Stimulated activated CD4-positive, alpha-beta T cell treated with anti-CD3 and anti-CD28 coated beads, Interleukin-1b, Interleukin-23, amount 100 ng/mL, for 24 hours (primary cell): ENCODE data around the gene CTAGE9.
"Not testable (repeated sequence)": the region's sequence is repeated elsewhere in the genome, so short reads cannot be mapped to it uniquely, and the experiment has no call there.

Source experiments
- DNase-seq, 4 experiments: peaks; one replicate each; pipeline ENCODE4 v3.0.0-alpha.2; 2020; ENCODE audit warnings: low read depth in 4 of 4, low spot score in 1 of 4

Gene CTAGE9, protein sequence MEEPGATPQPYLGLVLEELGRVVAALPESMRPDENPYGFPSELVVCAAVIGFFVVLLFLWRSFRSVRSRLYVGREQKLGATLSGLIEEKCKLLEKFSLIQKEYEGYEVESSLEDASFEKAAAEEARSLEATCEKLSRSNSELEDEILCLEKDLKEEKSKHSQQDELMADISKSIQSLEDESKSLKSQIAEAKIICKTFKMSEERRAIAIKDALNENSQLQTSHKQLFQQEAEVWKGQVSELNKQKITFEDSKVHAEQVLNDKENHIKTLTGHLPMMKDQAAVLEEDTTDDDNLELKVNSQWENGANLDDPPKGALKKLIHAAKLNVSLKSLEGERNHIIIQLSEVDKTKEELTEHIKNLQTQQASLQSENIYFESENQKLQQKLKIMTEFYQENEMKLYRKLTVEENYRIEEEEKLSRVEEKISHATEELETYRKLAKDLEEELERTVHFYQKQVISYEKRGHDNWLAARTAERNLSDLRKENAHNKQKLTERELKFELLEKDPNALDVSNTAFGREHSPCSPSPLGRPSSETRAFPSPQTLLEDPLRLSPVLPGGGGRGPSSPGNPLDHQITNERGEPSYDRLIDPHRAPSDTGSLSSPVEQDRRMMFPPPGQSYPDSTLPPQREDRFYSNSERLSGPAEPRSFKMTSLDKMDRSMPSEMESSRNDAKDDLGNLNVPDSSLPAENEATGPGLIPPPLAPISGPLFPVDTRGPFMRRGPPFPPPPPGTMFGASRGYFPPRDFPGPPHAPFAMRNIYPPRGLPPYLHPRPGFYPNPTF

GRCh38 chr6:131710917-131711316 is at the start of gene CTAGE9:
Gene CTAGE9 (minus strand): TSS chr6:131711017. CDS start chr6:131711017, 0 bp downstream.
- not testable (repeated sequence) for DNase-seq

DNA sequence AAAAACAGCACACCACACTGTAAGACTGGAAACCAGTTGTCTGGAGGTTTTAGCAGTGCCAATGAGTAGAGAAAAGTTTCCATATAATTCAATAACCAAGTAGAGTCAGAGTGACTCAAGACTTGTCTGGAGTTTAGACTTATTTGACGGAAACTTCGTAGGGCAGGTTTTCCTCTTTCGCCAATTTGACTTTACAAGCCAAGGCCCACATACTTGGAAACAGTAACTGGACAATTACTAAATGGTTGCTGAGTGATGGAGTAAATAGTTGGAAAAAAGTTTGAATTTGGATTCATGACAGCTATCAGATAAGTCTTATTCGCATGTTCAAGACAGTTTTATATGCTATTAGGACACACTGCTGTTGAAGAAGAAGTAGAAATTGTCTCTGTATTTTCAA is 48.1 kb upstream of the CTAGE9 start:
- DNase-seq = no peak

DNA sequence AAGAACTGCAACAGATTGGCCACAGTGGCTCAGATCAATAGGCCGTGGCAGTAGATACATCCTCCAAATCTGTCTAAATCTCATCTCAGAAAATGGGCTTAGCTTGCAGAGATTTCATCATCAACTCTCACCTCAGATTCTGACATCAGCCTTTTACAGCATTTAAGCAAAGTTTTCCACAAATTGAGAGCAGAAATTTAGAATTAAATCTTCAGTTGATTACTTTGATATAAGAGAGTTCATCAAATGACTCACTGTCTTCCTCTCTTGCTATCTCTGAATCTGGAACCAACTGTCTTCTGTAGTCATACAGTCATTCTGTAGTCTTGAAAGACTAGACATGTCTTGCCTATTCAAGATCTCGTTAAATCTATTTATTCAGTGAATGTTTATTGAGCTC is 45.2 kb upstream of the CTAGE9 start:
- no peak for DNase-seq

DNA sequence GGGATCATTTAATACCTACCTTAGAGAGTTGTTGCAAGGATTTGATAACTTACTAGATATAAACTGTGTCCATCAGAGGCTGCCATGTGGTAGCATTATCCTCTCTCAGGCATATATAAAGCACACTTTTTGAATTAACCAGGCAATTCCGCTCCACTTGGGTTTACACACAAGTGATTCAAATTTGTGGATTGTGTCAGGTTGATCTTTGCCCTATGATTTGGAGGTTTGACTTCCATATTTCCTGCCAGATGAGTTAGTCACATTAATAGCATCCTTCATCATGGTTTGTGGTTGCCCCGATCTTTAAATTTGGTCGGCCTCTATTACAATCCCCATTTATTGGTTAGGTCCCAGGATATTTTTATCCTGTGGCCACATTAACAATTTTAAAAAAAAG is 44.8 kb upstream of the CTAGE9 start:
- DNase-seq = no peak

DNA sequence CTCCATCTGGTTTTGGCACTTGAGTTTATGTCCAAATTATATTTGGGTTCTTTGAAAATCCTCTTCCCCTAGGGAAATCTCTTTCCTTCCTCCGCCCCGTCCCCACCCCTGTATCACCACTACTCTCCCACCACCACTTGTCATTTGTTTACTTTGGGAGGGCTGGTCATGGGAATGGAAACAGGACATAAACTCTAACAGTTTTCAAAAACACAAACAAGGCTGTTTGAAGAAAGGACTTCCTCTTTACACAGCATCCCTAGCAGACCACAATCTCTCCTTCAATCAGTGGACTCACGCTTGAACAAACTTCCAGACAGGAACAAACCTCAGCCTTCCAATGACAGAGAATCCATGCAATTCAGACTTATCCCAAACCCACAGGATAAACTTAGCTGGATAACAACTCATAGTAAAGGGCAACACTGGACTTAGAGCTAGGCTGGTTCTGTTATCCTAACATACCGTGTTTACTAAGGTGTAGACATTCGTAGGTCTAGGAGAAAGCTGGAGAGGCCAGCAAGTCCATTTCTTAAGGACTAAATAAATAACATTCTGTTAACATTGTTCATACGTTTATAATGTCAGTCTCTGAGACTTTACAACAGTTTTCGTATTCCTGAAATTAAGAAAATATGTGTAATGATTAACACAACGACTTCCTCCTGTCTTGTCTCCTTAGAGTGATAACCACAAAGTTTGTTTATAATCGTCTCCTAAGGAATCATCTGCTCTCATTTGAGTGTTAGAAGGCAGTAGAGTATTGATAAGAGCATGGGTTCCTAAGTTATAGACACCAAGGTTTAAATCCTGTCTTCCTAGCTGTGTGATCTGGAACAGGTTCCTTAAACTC is 44.1 kb upstream of the CTAGE9 start:
- no peak for DNase-seq

- no peak for DNase-seq
Measured at GRCh38 chr6:131754088-131754487, 43.3 kb upstream of the CTAGE9 start.

DNA sequence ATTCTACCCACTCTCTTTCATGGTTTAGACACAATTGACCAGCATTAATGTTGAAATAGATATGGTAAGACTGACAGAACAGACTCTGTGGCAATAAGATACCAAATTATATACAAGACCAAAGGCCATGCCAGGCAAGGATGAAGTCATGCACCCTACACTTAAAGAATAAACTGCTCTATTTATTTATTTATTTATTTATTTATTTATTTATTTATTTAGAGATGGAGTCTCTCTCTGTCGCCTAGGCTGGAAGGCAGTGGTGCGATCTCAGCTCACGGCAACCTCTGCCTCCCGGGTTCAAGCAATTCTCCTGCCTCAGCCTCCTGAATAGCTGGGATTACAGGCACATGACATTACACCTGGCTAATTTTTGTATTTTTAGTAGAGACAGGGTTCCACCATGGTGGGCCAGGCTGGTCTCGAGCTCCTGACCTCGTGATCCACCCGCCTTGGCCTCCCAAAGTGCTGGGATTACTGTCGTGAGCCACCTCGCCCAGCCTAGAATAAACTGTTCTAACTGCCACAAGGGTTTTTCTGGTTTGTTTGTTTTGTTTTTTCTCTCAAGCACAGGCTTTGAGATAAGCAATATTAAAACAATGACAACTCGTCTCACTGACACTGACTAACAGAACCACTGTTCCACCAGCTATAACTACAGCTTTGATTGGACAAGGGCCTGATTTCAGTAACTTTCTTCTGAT is 40.3 kb upstream of the CTAGE9 start:
- not testable (repeated sequence) for DNase-seq

DNA sequence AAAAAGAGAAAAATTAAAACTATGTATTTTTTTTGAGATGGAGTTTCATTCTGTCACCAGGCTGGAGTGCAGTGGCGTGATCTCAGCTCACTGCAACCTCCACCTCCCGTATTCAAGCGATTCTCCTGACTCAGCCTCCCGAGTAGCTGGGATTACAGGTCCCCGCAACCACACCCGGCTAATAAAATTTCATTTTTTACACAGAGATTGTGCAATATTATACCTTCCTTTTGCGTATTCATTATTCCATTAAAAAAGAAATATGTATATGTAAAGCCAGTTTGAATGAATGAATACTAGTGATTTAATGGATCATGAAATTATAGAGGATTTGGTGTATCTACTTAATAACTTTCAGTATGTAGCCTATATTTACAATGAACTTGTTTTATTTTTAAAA is 38.2 kb upstream of the CTAGE9 start:
- DNase-seq = no peak

DNA sequence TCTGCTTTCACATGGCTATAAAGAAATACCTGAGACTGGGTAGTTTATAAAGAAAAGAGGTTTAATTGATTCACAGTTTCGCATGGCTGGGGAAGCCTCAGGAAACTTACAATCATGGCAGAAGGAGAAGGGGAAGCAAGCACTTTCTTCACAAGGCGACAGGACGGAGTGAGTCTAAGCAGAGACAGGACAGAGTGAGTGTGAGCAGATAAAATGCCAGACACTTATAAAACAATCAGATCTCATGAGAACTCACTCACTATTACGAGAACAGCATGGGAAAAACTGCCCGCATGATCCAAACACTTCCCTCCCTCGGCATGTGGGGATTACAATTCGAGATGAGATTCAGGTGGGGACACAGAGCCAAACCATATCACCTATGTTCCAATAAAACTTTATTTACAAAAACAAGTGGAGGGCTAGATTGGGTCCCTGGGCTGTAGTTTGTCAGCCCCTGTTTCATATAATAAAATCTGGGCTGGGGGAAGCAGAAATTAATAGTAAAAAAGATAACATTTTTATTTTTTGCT is 37.1 kb upstream of the CTAGE9 start:
- no peak for DNase-seq

GRCh38 chr6:131745476-131745875 is 34.7 kb upstream of the CTAGE9 start:
- no peak for DNase-seq

- DNase-seq = no peak
Measured at GRCh38 chr6:131744432-131745287, 33.8 kb upstream of the CTAGE9 start.

GRCh38 chr6:131741688-131742393 is 31.0 kb upstream of the CTAGE9 start:
- DNase-seq = no peak

DNA sequence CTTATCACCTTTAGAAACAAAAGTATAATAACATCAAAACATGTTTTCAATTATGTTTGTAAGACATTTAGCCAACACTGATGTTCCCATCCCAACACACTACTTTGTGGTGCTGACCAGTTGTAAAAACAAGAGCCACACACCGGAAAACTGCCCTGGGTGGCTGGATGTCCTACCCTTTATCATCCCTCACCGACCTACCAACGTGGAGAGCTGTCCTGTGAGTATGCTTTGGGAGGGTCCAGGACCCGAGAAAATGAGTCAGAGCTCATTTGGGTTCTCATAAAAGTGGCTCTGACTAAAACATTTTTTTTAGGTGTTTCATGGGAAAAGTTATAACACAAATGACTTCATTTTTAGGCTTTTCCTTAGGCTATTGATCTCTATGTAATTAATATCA is 29.3 kb upstream of the CTAGE9 start:
- no peak for DNase-seq

GRCh38 chr6:131739136-131739535 is 28.3 kb upstream of the CTAGE9 start:
- DNase-seq = no peak

DNA sequence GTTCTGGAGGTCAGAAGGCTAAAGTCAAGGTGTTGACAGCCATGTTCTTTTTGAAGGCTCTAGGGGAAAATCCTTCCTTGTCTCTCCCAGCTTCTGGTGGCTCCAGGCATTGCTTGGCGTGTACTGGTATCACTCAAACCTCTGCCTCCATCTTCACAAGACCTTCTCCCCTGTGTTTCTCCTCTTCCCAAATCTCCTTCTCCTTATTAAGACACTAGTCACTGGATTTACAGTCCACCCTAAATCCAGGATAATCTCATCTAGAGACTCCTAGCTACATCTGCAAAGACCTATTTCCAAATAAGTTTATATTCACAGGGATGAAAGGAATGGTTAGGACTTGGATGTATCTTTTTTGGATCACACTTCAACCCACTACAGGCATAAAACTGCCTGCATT is 26.0 kb upstream of the CTAGE9 start:
- DNase-seq = no peak

DNA sequence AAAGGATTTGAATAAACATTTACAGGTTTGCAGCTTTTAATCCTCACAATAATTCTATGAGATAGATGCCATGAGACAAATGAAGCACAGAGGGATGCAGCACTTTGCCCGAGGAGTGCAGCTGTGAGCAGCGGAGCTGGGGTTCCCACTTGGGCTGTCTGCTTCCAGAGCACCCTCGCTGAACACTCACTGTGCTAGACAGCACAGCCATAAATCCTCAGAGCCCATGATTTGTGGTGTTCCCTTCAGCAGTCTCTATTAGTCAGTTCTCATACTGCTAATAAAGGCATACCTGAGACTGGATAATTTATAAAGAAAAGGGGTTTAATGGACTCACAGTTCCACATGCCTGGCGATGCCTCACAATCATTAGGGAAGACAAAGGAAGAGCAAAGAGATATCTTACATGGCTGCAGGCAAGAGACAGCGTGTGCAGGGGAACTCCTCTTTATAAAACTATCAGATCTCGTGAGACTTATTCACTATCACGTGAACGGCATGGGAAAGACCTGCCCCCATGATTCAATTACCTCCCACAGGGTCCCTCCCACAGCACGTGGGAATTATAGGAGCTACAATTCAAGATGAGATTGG is 25.3 kb upstream of the CTAGE9 start:
- no peak for DNase-seq

- no peak for DNase-seq
Measured at GRCh38 chr6:131733376-131734016, 22.7 kb upstream of the CTAGE9 start.

DNA sequence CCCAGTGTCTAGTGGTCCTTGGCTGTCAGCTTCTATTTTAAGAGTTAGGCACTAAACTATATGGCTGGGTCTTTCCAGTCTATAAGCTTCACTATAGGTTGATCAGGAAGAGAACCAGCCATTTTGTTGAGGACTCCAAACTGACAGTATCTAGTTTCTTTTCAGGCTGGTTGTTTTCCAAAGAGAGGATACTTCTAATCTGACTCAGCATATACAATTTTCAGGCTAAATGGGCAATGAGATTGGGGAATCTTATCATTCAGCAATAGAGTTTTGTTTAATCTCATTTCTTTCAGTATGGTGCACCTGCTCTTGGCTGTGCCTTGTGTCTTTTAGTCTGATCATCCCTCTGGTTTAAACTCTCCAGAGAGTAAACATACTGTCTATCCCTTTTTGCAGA is 20.4 kb upstream of the CTAGE9 start:
- DNase-seq = no peak
